ENCODE measurements around the gene MACROH2A2.
"Not testable (repeated sequence)": the region's sequence is repeated elsewhere in the genome, so short reads cannot be mapped to it uniquely, and the experiment has no call there.

Gene MACROH2A2

DNA sequence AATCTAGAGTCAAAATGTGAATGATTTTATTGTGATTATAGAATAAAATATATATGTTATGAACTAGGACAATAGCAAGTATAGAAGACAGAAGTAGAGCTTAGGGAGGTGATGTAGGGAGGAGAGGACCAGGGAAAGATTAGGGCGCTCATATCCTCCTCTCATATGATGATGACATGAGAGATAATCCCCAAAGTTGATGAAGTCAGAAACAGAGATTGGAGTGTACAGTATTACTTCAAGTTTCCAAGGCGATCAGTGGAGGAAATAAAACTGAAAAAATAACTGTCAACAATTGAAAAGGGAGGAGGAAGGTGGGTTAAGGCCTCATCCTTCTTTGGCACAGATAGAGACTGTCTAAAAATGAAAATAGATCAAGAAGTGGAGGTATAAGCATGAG lies 14.9 kb downstream of the MACROH2A2 start:
- no peak for DNase-seq (ENCODE audit: low read depth)

DNA sequence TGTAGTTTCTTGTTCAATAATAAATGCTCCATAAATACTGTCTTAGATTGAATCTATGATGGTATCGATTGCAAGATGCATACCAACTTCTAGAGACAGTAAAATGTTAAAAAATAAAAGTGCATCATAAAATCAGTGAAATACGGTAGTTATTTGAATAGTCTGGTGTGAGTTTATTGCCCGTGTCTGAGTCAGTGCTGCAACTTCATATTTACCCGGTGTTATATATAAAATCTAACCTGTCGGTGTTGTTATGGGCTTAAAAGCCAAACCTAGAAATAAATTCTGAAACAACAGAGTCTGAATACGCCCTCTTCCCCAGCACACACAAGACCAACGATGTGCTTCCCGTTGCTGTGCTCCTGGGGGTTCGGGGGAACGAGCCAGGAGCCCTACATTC lies 16.3 kb downstream of the MACROH2A2 start:
- no peak for DNase-seq (ENCODE audit: low read depth)

DNA sequence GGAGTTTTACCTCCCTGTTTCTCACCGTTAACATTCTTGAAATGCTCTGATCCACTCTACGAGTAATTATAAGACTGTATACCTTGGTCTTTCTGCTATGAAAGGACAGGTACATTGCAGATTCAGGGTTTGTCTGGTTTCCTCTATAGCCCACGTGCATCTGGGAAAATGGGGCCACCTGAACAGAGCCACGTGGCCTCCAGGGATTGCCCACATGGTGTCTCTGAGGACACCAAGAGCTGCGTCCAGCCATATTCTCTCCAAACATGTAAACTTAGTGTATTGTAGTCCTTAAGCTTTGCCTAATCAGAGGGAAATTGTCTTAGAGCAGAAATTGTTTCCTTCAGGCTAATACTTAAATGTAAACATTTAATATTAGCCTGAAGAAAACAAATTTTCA lies 16.7 kb downstream of the MACROH2A2 start:
- DNase-seq (ENCODE audit: low read depth): no peak

DNA sequence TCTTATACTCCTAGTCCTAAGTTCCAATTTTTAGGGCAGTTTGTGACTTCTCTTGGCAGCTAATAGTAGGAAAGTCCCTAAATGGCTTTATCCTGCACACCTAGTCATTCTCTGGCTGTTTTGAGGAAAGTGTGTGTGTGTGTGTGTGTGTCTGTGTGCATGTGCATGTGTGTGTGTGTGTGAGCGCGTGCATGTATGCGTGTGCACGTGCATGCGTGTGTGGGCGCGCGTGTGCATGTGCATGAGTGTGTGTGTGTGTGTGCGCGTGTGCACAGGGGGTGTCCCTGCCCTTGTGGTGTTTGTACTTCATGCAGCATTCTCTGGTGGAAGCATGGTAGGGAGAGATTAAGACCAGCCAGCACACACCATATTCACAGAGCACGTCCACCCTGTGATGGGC lies 18.2 kb downstream of the MACROH2A2 start:
- no peak for DNase-seq (ENCODE audit: low read depth)

DNA sequence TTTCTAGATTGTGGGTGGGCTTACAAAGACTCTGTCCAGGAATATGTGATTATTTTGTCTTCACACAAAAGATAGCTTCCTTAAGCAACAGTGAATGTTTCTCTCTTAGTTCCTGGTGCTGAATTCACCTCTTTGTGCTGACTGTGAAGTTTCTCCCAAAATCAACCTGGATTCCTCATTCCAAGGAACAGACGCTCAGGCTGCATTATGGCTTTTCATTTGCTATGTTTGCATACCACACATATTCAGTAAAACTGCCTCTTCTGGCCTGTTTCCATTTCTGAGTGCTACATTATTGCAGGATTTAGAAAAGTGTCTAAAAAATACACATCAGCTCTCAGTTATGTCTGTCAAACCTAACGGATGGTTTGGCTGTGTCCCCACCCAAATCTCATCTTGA lies 21.5 kb downstream of the MACROH2A2 start:
- no peak for DNase-seq (ENCODE audit: low read depth)

DNA sequence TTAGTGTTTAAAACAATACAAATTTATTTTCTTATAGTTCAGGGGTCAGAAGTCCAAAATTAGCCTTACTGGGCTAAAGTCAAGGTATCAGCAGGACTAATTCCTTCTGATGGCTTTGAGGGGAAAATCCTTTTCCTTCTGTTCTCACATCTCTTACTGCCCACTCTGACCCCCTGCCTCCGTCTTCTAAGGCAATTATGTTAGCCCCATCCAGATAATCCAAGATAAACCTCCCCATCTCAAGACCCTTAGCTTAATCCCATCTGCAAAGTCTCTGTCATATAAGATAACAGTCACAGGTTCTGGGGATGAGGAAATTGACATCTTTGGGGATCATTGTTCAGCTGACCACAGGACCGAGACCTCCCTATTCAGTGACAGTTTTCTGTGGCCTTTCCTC lies 22.3 kb downstream of the MACROH2A2 start:
- DNase-seq (ENCODE audit: low read depth): no peak

DNA sequence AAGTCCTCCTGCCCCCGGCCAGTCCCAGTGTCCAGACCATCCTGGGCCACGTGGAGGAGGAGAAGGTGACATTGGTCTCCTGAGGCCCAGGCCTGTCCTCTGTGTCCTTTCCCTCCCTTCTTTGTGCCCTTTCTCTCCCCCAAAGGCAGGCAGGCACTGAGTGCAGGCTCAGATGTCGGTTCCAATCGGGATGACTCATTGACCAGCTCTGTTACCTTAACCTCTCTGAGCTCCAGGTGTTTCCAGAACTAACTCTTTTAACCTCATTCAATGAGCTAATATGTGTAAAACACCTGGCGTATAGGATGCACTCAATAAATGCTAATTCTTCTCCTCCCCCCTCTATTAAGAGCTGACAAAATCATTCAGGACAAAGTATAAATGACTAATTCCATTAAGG lies 25.7 kb downstream of the MACROH2A2 start:
- DNase-seq (ENCODE audit: low read depth): no peak

DNA sequence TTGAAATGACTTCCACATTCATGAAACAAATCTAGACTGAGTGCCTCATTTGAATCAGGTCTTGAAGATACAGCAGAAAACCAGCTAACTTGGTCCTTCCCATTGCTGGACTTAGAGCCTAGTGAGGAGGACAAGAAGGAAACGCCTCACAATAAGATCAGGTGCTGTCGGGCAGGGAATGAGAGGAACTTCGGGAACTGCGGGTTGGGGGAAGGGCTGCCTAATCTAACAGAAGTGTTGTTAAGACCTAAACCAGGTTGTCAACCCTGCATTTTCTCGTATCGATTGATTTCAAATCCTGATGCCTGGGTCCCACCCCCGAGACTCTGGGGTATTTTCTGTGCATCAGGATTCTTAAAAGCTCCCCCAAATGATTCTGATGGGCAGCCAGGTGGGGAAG lies 26.3 kb downstream of the MACROH2A2 start:
- DNase-seq (ENCODE audit: low read depth): no peak

DNA sequence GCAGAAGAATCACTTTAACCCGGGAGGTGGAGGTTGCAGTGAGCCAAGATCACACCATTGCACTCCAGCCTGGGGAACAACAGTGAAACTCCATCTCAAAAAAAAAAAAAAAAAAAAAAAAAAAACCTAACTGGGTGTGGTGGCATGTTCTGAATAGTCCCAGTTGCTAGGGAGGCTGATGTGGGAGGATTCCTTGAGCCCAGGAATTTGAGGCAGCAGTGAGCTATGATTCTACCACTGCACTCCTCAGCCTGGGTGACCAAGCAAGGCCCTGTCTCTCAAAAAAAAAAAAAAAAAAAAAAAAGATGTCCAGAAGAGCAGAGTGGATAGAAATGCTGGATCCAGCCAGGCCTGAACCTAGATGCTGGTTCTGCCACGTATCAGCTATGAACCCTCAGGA lies 28.1 kb downstream of the MACROH2A2 start:
- DNase-seq (ENCODE audit: low read depth): not testable (repeated sequence)

DNA sequence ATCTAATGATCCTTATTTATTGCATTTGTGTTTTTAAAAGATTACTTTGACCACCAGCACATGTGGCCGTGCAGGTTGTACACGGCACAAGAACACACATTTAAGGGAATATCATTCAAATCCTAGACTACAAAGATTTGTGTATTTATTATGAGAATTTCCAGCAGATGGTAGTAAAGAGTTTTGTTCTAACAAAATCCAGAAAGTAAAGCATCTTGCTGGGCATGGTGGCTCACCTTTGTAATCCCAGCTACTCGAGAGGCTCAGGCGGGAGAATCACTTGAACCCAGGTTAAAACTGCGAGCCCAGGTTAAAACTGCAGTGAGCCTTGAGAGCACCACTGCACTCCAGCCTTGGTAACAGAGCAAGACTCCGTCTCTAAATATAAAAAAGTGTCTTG lies 31.5 kb downstream of the MACROH2A2 start:
- DNase-seq (ENCODE audit: low read depth): no peak

DNA sequence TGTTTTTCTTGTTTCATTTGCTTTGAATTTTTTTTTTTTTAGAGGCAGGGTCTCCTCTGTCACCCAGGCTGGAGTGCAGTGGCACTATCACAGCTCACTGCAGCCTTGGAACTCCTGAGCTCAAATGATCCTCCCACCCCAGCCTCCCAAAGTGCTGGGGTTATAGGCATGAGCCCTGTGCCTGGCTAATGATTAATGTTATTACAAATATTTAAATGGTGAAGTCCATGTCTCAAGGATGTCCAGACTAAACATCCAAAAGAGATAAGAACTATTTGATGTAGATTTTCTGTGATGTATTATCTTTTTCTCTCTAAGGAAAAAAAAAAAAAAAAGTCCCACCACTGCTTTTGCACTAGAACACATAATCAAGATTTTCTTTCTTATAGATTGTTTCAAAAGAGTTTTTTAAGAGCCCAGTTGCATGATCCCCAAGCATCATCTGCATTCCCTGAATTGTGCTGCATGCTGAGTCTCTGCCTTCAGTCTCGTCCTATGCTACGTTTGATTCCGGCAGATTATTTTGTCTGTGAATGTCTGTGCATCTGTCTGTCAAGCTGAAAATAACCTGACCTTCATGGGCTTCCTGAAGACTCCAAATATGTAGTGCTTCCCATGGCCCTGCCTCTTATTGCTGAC lies 33.4 kb downstream of the MACROH2A2 start:
- DNase-seq (ENCODE audit: low read depth): no peak

DNA sequence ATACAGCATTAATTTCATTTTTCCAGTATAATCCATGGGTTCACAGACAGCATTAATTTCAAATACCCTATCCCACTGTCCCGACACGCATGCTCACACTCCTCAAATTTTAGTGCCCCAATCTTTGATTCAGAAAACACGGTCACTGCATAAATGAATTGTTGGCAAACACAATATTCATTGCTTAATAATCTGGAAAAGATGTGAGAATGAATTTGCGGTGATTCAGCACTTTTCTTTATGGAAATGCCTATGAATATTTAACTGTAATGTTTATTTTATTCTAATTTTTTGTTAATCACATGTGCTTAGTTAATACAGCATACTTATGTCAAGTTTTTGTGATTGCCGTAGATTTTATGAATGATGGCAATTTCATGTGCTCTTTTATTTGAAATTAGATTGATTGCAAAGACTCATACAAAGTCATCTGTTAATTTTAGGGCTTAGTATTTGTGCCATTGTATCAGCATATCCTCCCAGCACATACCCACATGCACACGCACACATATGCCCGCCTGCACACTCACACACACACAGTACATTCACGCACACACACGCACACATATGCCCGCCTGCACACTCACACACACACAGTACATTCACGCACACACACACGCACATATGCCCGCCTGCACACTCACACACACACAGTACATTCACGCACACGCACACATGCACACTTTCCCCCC lies 35.1 kb downstream of the MACROH2A2 start:
- DNase-seq (ENCODE audit: low read depth): no peak

DNA sequence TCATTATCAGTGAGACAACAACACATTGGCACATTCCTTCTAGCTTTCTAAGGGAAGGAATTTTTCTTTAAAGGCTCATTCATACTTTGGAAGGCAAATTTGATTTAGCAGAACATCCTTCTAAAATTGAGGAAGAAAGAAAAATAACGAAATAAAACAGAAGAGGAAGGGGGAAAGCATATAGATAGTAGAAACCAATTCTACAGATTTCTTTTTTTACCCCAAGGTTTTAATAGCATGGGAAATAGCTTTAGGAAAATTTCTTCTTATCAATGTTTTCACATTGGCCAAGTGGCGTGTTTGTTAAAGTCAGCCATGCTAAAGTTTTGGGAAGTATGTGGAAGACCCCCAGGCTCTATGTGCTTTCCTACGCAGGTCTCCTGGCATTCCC lies 35.7 kb downstream of the MACROH2A2 start:
- no peak for DNase-seq (ENCODE audit: low read depth)

DNA sequence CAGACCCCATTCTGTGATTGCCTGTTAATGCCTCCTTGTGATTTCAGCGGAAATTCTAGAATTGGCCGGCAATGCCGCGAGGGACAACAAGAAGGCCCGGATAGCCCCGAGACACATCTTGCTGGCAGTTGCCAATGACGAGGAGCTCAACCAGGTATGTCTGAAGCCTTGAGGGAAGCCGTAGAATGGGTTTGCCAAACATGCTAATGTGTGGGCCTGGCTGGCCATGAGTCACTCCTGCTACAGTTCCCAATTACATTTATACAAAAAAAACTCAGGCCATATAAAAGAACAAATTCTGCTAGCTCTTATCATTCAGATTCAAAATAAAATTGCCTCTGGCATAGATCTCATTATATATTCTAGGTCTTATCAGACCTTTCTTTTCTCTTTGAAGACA lies 37.4 kb downstream of the MACROH2A2 start:
- DNase-seq (ENCODE audit: low read depth): no peak

DNA sequence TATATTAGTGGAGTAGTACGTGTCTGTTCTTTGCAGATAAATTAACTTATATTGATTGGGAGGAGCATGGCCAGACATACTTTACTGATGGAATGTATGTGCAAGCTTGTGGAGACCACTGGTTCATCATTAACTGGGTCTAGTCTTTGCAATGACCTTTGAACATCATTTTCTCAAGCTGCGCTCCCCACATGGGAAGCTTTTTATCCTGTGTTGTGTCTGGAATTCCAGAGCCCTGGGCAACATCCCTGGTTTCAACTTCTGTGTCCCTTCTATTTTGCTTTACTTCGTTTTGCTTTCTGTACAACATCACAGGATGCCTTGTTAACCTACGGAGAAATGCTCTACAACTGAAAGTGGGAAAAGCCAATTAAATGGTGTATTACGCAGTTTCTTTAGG lies 38.3 kb downstream of the MACROH2A2 start:
- DNase-seq (ENCODE audit: low read depth): no peak

DNA sequence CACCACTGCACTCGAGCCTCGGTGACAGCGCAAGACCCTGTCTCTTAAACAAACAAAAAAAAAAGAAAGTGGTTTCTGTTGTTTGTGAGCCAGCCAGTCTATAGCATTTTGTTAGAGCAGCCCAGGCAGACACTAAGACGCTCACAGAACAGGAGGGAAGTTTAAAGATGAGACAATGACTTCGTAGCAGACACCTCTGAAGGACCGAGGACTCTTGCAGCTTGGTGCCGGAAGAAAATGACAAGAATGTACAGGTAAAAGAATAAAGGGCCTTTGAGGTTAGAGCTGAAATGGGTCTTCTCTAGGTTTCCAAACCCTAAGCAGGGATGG lies 39.7 kb downstream of the MACROH2A2 start:
- DNase-seq (ENCODE audit: low read depth): no peak

DNA sequence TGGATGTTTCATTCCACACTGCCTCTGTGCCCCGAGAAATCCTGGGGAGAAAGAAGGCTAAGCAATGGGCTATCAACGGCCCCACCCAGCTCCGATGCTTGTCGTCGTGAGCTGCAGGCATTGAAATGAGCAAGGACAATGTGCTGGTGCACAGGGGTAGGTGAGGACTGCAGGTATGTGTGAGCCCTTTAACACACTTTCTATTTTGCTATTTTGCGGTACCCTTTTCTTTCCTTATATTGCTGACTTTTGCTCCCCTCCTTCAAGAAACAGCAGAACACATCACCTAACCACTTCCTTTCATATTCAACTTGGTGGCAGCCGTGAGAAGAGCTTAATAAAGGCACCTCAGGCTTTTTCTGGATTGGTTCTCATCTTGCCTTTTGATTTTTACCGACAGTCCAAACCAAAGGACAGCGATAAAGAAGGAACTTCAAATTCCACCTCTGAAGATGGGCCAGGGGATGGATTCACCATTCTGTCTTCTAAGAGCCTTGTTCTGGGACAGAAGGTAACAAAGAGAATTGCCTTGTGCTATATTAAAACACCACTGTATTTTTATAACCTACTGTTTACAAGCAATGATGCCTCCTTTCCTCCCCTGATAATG lies 40.8 kb downstream of the MACROH2A2 start:
- no peak for DNase-seq (ENCODE audit: low read depth)

DNA sequence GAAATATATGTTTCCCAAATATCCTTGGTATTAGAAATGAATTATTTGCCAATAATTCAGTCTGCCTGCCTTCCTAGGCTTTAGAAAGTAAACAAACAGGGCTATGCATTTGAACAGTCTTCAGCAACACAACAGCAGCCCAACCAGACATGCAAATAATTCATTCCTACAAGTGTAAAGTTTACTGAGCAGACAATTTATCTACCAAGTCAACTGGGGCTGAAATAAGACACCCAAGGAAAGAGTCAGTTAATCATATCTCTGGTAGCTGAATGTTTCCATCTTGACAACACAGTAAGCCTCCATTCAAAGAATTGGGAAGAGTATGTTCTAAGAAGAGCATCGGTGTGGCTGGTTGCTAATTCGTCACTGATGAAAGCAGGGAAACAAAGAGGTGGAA lies 41.6 kb downstream of the MACROH2A2 start:
- DNase-seq (ENCODE audit: low read depth): no peak

DNA sequence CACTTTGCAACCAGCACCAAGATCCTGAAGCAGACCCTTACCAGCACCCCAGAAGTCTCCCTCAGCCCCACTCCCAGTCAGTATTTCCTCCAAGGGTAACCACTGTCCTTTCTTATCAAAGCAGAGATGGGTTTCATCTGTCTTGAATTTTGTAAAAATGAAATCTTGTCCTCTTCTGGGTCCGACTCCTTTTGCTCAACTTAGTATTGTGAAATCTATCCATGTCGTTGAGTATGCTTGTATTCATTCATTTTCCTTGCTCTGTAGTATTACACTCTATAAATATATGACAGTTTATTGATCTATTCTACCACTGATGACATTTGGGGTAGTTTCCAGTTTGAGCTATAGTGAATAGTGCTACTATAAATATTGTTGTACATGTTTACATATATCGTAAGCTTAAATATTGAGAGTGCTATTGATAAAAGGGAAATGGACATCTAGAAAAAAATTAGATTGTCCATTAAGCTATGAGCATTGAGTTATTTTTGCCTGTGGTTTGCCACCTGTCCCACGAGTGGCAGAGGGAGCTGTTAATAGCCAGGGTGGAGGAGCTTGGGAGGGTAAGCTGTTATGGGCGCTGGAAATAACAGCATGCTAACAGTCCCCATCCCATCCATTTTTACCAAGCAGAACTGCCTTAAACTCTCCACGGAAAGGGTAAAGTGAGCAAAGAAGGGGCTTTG lies 43.5 kb downstream of the MACROH2A2 start:
- DNase-seq (ENCODE audit: low read depth): no peak

DNA sequence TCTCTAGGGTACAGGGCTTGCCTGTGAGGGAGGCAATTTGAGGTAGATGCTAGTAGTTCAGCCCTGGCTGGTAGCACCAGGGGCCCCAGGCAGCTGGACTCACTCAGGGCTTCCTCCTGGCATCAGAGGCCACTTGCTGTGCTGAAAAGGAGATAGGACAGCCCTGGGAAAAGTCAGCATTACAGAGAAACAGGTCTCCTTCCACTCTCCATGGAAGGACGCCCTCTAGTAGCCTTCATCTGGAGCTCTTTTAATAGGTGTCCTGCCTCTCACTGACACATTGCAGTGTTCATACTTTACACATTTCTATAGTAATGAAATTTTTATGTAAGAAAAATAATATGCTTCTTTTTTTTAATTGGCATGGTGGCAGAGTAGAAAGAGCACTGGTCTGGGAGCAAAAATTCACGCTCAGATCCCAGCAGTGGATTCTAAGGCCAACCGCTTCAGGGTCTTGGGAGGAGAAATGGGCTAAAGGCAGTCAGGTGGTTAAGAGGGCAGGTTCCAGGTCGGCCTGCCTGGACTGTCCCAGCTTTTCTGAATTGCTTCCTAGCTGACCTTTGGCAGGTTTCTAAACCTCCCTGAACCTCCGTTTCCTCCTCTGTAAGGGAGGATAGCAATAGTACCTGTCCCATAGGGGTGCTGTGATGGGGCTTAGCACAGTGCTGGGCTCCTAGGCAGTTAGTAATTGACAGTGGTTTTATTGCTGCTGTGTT lies 44.2 kb downstream of the MACROH2A2 start:
- no peak for DNase-seq (ENCODE audit: low read depth)

DNA sequence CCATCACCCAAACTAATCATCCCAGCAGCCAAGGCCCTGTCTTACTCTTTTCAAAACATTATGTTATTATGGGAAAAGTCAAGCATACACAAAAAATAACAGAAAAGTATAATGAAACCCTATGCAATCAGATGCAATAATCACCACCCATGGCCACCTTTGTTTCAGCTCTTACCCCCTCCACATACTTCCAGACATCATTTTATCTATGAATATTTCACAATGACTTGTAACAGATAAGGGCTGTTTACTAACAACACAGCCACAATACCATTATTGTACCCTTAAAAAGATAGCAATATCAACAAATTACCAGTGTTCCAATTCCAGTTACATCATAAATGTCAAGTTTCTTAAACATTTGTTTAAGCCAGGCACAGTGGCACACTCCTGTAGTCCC lies 44.8 kb downstream of the MACROH2A2 start:
- no peak for DNase-seq (ENCODE audit: low read depth)

DNA sequence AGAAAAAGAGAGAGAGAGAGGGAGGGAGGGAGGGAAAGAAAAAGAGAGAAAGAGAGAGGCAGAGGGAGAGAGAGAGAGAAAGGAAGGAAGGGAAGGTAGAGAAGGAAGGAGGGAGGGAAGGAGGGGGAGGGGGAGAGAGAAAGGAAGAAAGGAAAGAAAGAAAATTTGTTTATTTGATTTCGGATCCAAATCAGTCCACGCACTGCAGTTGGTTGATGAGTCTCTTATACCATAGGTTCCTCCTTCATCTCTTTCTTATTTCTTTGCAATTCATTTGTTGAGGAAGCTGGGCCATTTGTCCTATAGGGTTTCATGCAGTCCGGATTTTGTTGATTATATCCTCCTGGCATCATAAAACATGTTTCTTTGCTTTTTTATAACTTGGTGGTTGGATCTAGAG lies 45.6 kb downstream of the MACROH2A2 start:
- no peak for DNase-seq (ENCODE audit: low read depth)
